Measurements from ENCODE around the gene ASB13.

The ASB13 gene

DNA sequence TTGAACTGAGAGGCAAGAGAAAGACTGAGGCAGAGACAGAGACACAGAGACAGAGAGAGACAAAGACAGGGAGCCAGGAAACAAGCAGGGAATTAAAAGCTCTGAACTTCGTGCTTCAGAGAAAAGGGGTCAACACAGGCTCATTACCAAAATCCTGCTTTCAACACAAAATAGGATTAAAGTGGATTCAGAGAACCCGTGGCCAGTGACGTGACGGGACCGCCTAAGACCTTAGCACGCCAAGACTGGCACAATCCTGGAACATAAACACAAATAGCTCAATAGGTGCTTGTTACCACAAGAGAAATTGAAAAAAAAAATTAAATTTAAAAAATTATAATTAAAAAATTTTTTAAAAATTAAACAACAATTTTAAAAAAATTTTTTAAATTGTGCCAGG is 21.5 kb downstream of the ASB13 start:
- Histone ChIP-seq H3K27ac (ENCODE audit: low read length) (no peak overlapping the region), H3K4me1 (ENCODE audit: control insufficient read depth in 1 of 2, insufficient read depth in 2 of 2, low read length in 2 of 2) (peaks cover 0 to 4% of the 10 kb centered on the region in 2 donors), H3K4me3 (ENCODE audit: low read depth in 1 of 2, low read length in 2 of 2) (no peak overlapping the region), H3K27me3 (ENCODE audit: low read depth, low read length) (no peaks in the 10 kb centered on the region), H3K36me3 (ENCODE audit: control insufficient read depth in 1 of 2, insufficient read depth in 2 of 2, low read length in 2 of 2) (peaks cover 30 to 34% of the 10 kb centered on the region in 2 donors), H3K9me3 (ENCODE audit: control insufficient read depth in 1 of 2, low read length in 2 of 2) (no peaks in the 10 kb centered on the region)

DNA sequence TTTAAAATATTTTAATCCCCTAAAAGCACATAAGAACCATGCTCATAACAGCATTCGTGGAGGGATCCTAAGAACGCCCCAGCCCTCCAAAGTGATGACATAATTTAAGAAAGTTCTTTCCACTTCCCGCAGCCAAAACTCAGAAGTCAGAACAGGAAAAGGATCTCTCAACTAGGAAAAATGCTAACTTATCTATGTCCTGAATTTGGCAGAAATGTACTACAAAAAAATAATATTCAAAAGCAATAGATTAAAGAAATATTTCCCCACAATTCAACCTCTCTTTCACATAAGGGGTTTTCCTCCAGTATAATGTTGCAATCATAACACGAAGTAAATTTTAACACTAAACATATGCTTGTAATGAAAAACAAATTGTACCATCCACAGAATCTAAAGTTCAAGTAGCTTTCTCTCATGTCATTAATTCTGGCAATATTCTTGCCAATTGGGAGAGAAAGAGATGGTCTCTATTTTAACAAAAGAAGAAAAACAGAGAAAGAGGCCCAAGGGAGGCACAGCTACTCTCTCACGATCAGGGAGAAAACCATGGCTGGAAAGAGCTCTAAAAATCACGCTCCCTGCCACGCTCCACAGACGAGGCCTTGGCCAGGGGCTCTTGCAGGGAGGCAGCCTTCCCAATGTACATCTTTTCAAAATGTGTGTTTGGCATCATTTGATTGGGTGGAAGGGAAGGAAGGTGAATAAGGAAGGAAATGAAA is 22.9 kb downstream of the ASB13 start:
- peaks cover 37 to 42% of the 10 kb centered on the region in 2 donors for H3K36me3 ChIP-seq (ENCODE audit: control insufficient read depth in 1 of 2, insufficient read depth in 2 of 2, low read length in 2 of 2)
- no peaks in the 10 kb centered on the region for H3K9me3 ChIP-seq (ENCODE audit: control insufficient read depth in 1 of 2, low read length in 2 of 2)
- peaks cover 0 to 4% of the 10 kb centered on the region in 2 donors for H3K4me1 ChIP-seq (ENCODE audit: control insufficient read depth in 1 of 2, insufficient read depth in 2 of 2, low read length in 2 of 2)
- no peak overlapping the region for H3K4me3 ChIP-seq (ENCODE audit: low read depth in 1 of 2, low read length in 2 of 2)
- peak overlapping the region; percentile 67 for H3K27ac ChIP-seq (ENCODE audit: low read length)
- no peaks in the 10 kb centered on the region for H3K27me3 ChIP-seq (ENCODE audit: low read depth, low read length)

DNA sequence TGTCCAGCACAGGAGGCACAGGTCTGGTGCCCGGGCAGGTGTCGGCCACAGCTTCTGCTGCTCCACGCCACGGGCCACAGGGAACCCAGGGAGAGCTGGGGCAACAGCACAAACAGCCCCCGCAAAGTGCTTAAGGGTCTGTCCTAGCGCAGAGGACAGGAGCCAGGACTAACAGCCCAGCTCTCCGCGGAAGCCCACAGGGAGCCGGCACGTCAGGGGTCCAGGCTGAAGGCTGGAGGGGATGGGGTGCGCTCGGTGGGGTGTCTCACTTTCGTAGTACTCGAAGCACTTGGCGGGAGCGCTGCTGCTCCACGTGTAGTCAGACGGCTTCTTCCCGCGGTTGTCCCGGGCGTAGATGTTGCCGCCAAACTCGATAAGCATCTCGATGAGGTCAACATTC is 24.9 kb downstream of the ASB13 start:
- Histone ChIP-seq H3K27ac (ENCODE audit: low read length) (no peak overlapping the region), H3K4me3 (ENCODE audit: low read depth in 1 of 2, low read length in 2 of 2) (no peak overlapping the region), H3K27me3 (ENCODE audit: low read depth, low read length) (no peaks in the 10 kb centered on the region), H3K36me3 (ENCODE audit: control insufficient read depth in 1 of 2, insufficient read depth in 2 of 2, low read length in 2 of 2) (peaks cover 29 to 39% of the 10 kb centered on the region in 2 donors), H3K4me1 (ENCODE audit: control insufficient read depth in 1 of 2, insufficient read depth in 2 of 2, low read length in 2 of 2) (peaks cover 0 to 4% of the 10 kb centered on the region in 2 donors), H3K9me3 (ENCODE audit: control insufficient read depth in 1 of 2, low read length in 2 of 2) (no peaks in the 10 kb centered on the region)

DNA sequence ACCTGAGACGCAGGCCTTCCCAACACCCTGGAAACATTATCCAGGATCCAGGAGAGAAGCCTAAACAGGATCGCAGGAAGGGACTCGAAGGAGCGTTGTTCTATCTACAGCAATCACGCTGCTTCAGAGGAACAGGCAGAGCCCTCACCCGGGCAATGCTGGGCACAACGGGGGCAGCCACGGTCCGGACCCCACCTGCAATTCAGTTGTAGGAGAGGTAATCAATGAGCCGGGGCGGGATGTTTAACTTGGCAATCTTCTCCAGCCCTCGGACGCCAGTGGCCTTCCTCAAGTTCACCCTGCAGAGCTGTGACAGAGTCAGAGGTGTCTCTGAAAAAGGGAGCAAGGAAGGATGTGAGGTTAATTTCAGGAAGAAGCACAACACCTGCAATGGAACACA is 25.9 kb downstream of the ASB13 start:
- Histone ChIP-seq H3K36me3 (ENCODE audit: control insufficient read depth in 1 of 2, insufficient read depth in 2 of 2, low read length in 2 of 2) (peaks cover 29 to 39% of the 10 kb centered on the region in 2 donors), H3K4me1 (ENCODE audit: control insufficient read depth in 1 of 2, insufficient read depth in 2 of 2, low read length in 2 of 2) (peaks cover 0 to 4% of the 10 kb centered on the region in 2 donors), H3K27ac (ENCODE audit: low read length) (no peak overlapping the region), H3K27me3 (ENCODE audit: low read depth, low read length) (no peaks in the 10 kb centered on the region), H3K4me3 (ENCODE audit: low read depth in 1 of 2, low read length in 2 of 2) (no peak overlapping the region), H3K9me3 (ENCODE audit: control insufficient read depth in 1 of 2, low read length in 2 of 2) (no peaks in the 10 kb centered on the region)

DNA sequence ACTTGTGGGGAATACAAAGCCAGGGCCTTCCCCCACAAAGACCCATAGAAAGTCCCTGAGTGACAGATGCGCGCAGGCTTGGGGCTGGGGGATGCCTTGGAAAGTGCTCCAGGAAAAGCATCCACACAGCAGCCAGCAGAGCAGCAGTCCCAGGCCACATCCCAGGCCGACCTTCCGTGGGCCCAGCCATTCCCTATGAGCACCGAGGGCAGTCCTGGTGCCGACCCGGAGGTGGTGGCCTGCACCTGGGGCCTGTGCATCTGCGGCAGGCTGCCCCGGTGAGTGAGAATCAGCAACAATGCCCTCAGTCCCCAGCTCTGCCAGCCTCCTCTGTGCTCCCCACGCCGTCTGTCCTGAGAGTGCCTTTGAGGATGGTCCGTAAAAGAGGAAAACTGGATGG is 26.4 kb downstream of the ASB13 start:
- peaks cover 29 to 39% of the 10 kb centered on the region in 2 donors for H3K36me3 ChIP-seq (ENCODE audit: control insufficient read depth in 1 of 2, insufficient read depth in 2 of 2, low read length in 2 of 2)
- H3K4me3 ChIP-seq (ENCODE audit: low read depth in 1 of 2, low read length in 2 of 2), result no peak overlapping the region
- H3K4me1 ChIP-seq (ENCODE audit: control insufficient read depth in 1 of 2, insufficient read depth in 2 of 2, low read length in 2 of 2), result peaks cover 0 to 4% of the 10 kb centered on the region in 2 donors
- H3K27ac ChIP-seq (ENCODE audit: low read length), result no peak overlapping the region
- no peaks in the 10 kb centered on the region for H3K9me3 ChIP-seq (ENCODE audit: control insufficient read depth in 1 of 2, low read length in 2 of 2)
- no peaks in the 10 kb centered on the region for H3K27me3 ChIP-seq (ENCODE audit: low read depth, low read length)

DNA sequence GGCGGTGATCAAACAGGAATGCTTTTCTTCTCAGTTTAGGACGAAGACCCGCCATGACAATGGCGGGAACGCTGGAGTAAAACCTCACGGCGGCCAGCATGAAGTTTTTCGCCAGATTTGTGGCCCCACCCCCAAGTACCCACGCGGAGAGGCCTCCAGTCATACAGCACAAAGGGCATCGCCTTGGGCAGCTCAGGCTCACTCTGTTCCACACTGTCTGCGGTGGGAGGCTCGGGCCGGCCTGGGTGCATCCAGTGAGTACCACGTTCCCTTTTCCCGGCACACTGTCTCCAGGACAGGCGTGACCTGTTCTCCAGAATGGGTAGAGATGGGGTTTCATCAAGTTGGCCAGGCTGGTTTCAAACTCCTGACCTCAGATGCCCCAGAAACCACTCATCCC is 27.3 kb downstream of the ASB13 start:
- Histone ChIP-seq H3K36me3 (ENCODE audit: control insufficient read depth in 1 of 2, insufficient read depth in 2 of 2, low read length in 2 of 2) (peaks cover 26 to 39% of the 10 kb centered on the region in 2 donors), H3K4me1 (ENCODE audit: control insufficient read depth in 1 of 2, insufficient read depth in 2 of 2, low read length in 2 of 2) (no peaks in the 10 kb centered on the region), H3K9me3 (ENCODE audit: control insufficient read depth in 1 of 2, low read length in 2 of 2) (no peaks in the 10 kb centered on the region), H3K4me3 (ENCODE audit: low read depth in 1 of 2, low read length in 2 of 2) (no peak overlapping the region), H3K27ac (ENCODE audit: low read length) (no peak overlapping the region), H3K27me3 (ENCODE audit: low read depth, low read length) (no peaks in the 10 kb centered on the region)

DNA sequence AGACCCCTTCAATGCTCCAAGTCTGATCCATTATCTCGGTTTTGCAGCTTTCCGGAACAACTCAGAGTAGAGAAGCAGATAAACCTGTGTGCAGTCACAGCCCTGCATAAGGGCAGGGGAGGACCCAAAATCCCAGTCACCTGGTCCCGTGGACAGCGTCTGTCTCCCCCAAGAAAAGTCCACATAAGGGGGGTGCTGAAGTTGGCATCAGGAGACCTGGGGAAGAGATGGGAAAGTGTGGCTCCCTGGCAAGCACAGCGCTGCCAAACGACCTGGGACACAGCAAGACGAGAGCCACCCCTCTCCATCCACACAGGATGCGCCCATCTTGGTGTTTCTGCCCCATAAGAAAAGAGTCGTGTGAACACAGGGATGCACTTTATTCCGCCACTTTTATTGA is 27.9 kb downstream of the ASB13 start:
- Histone ChIP-seq H3K36me3 (ENCODE audit: control insufficient read depth in 1 of 2, insufficient read depth in 2 of 2, low read length in 2 of 2) (peaks cover 20 to 39% of the 10 kb centered on the region in 2 donors), H3K4me1 (ENCODE audit: control insufficient read depth in 1 of 2, insufficient read depth in 2 of 2, low read length in 2 of 2) (no peaks in the 10 kb centered on the region), H3K4me3 (ENCODE audit: low read depth in 1 of 2, low read length in 2 of 2) (no peak overlapping the region), H3K27ac (ENCODE audit: low read length) (no peak overlapping the region), H3K27me3 (ENCODE audit: low read depth, low read length) (no peaks in the 10 kb centered on the region), H3K9me3 (ENCODE audit: control insufficient read depth in 1 of 2, low read length in 2 of 2) (no peaks in the 10 kb centered on the region)

DNA sequence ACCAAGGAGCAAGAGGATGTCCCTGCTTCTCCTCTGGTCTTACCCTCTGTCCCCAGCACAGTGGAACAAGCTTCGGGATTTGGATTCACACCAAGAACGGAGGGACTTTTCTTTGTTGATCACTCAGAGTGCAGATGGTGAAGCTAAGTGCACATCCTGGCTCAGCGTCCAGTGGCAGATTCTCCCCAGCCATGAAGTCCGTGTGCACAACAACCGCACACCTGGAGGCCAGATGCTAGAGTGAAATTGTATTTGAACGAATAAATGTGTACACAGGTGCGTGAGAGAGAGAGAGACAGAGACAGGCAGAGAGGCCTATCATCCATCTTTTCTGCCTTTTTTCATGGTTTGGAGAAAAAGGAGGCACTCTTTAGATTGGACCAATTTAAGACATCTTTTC is 31.5 kb downstream of the ASB13 start:
- H3K27me3 ChIP-seq (ENCODE audit: low read depth, low read length), result no peaks in the 10 kb centered on the region
- no peaks in the 10 kb centered on the region for H3K9me3 ChIP-seq (ENCODE audit: control insufficient read depth in 1 of 2, low read length in 2 of 2)
- H3K27ac ChIP-seq (ENCODE audit: low read length), result no peak overlapping the region
- peaks cover 3 to 14% of the 10 kb centered on the region in 2 donors for H3K4me1 ChIP-seq (ENCODE audit: control insufficient read depth in 1 of 2, insufficient read depth in 2 of 2, low read length in 2 of 2)
- H3K4me3 ChIP-seq (ENCODE audit: low read depth in 1 of 2, low read length in 2 of 2), result no peak overlapping the region
- peaks cover 10 to 18% of the 10 kb centered on the region in 2 donors for H3K36me3 ChIP-seq (ENCODE audit: control insufficient read depth in 1 of 2, insufficient read depth in 2 of 2, low read length in 2 of 2)

DNA sequence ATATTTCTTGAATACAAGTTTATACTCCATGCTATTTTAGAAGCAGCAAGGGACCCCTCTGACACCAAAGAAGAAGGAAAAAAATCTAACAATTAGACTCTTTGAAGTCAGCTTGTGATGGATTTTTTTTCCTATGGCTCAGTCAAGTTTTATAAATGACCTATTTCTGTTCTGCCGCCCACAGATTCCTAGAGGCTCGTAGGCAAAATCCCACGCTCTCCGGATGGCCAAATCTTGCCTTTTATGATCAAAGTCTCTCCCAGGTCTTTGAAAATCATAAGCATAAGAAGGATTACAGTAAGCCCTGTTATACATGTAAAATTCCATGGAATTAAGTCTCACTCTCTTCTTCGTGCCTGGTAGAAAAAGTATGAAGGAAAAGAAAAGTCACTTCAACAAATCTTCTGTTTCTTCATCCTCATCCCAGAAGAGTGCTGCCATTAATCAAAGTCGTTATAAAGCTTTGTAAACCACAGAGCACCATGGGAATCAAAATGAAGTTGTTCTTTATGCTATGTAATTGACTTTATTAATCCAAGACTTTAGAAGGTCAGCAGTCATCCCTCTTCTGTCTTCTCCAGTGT is 33.1 kb downstream of the ASB13 start:
- Histone ChIP-seq H3K9me3 (ENCODE audit: control insufficient read depth in 1 of 2, low read length in 2 of 2) (no peaks in the 10 kb centered on the region), H3K27ac (ENCODE audit: low read length) (no peak overlapping the region), H3K27me3 (ENCODE audit: low read depth, low read length) (no peaks in the 10 kb centered on the region), H3K36me3 (ENCODE audit: control insufficient read depth in 1 of 2, insufficient read depth in 2 of 2, low read length in 2 of 2) (peaks cover 0 to 1% of the 10 kb centered on the region in 2 donors), H3K4me3 (ENCODE audit: low read depth in 1 of 2, low read length in 2 of 2) (no peak overlapping the region), H3K4me1 (ENCODE audit: control insufficient read depth in 1 of 2, insufficient read depth in 2 of 2, low read length in 2 of 2) (peaks cover 3 to 23% of the 10 kb centered on the region in 2 donors)

DNA sequence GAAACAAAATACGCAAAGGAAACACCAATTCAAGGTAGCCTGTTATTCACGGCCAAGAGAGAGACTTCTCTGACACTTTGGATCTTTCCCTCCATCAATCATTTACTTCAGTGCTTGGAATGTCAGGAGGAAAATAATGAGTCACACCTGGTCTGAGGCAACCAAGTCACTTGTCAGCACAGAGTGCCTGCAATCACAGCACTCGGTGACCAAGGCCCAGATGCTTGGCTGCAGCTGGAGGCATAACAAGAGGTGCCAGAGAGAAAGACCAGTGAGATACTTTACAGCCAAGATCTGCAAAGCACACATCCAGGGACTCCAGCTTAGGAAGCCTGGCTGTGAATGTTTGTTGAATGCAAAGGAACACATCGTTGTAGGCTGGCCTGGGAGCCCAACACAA is 33.9 kb downstream of the ASB13 start:
- Histone ChIP-seq H3K36me3 (ENCODE audit: control insufficient read depth in 1 of 2, insufficient read depth in 2 of 2, low read length in 2 of 2) (no peaks in the 10 kb centered on the region), H3K27ac (ENCODE audit: low read length) (no peak overlapping the region), H3K27me3 (ENCODE audit: low read depth, low read length) (no peaks in the 10 kb centered on the region), H3K4me3 (ENCODE audit: low read depth in 1 of 2, low read length in 2 of 2) (no peak overlapping the region), H3K9me3 (ENCODE audit: control insufficient read depth in 1 of 2, low read length in 2 of 2) (no peaks in the 10 kb centered on the region), H3K4me1 (ENCODE audit: control insufficient read depth in 1 of 2, insufficient read depth in 2 of 2, low read length in 2 of 2) (peaks cover 3 to 23% of the 10 kb centered on the region in 2 donors)

DNA sequence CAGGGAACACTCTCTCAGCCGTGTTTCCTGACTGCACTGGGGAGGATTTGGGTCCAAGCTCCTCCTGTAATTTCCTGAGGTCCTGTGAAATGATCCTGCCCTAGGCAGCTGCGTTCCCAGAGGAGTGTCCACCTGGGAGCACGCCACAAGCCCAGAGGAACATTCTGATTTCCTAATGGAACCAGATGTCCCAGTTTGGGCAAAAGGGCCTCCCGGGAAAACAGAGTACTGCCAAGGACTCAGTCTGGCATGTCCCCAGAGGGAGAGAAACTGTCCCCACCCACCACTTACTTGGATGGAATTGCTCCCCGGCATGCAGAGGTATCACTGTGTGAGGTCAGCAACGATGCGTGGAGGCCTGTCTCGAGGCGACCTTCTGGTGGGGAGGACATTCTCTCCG is 34.5 kb downstream of the ASB13 start:
- Histone ChIP-seq H3K9me3 (ENCODE audit: control insufficient read depth in 1 of 2, low read length in 2 of 2) (no peaks in the 10 kb centered on the region), H3K36me3 (ENCODE audit: control insufficient read depth in 1 of 2, insufficient read depth in 2 of 2, low read length in 2 of 2) (no peaks in the 10 kb centered on the region), H3K4me3 (ENCODE audit: low read depth in 1 of 2, low read length in 2 of 2) (no peak overlapping the region), H3K4me1 (ENCODE audit: control insufficient read depth in 1 of 2, insufficient read depth in 2 of 2, low read length in 2 of 2) (peaks cover 3 to 23% of the 10 kb centered on the region in 2 donors), H3K27ac (ENCODE audit: low read length) (no peak overlapping the region), H3K27me3 (ENCODE audit: low read depth, low read length) (no peaks in the 10 kb centered on the region)

DNA sequence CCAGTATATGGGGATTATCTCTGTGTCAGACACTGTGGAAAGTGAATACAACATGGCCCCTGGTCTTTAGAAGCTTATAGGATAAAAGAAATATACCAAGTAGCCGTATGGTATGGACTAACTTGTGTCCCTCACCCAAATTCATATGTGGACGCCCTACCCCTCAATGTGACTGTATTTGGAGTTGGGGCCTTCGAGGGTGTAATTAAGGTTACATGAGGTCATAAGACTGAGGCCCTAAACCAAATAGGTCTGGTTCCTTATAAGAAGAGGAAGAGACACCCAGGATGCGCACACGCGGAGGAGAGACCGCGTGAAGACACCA is 36.3 kb downstream of the ASB13 start:
- Histone ChIP-seq H3K9me3 (ENCODE audit: control insufficient read depth in 1 of 2, low read length in 2 of 2) (no peaks in the 10 kb centered on the region), H3K36me3 (ENCODE audit: control insufficient read depth in 1 of 2, insufficient read depth in 2 of 2, low read length in 2 of 2) (no peaks in the 10 kb centered on the region), H3K27me3 (ENCODE audit: low read depth, low read length) (no peaks in the 10 kb centered on the region), H3K27ac (ENCODE audit: low read length) (no peak overlapping the region), H3K4me3 (ENCODE audit: low read depth in 1 of 2, low read length in 2 of 2) (no peak overlapping the region), H3K4me1 (ENCODE audit: control insufficient read depth in 1 of 2, insufficient read depth in 2 of 2, low read length in 2 of 2) (peaks cover 3 to 23% of the 10 kb centered on the region in 2 donors)

All from muscle layer of duodenum (tissue), 2 donors.